Superior temporal gyrus (tissue), 1 donor: ENCODE measurements around the gene ZNF814.
"Not testable (repeated sequence)": the region's sequence is repeated elsewhere in the genome, so short reads cannot be mapped to it uniquely, and the experiment has no call there.

Experiments
- DNase-seq: peaks from one replicate; pipeline ENCODE4 v3.0.0-alpha.2; 2016; ENCODE audit errors: extremely low spot score

ZNF814 gene

DNA sequence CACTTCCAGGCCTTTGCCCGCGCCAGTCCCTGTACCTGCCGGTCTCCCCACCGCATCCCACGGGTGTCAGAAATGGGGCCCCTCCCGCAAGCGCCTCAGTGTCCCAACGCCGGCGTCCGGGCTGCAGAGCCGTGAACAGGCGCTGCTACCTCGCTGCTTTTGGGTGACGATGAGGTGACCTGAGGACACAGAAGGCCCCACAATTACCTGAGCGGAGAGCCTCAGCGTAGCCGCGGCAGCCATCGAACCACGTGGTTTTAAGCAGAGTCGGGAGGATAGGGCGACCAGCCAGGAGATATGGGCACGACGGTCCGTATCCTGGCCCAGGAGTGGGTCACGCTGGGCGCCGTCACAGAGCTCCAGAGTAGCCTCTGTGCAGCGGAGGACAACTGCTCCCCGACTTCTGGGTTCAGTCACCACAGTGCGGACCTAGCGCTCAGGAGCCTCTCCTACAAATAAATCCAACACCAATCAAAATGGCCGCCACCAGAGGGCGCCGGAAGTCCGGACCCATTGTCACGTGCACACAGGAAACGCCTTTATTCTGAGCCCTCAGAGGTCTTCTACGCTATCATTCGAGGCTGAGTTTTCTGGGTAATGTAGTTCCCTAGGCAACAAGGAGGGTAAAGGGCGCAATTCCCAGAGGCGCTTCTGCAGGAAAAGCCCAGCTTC lies at the start of gene ZNF814:
TSS of gene ZNF814 (minus strand) at position 478 of the 672 bp plus-strand sequence. CDS start at position 243, 235 bp downstream.
- DNase-seq = peak; percentile 96

DNA sequence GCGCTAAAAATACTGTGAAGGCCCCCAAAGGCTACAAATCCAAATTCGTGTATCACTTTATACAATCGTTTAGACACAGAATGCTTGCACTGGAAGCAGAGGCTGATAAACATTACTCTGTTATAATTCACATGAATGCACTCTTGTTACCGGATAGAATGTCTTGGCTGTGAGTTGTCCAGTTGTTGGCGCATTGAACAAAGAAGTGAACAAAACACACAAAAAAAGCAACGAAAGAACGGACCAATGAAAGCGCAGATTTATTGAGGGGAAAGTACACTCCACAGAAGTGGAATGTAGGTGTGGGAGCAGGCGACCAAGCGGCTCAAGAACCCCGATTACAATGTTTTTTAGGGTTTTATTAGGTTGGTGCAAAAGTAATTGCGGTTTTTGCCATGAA lies 46.9 kb upstream of the ZNF814 start:
- peak; percentile 73 for DNase-seq

DNA sequence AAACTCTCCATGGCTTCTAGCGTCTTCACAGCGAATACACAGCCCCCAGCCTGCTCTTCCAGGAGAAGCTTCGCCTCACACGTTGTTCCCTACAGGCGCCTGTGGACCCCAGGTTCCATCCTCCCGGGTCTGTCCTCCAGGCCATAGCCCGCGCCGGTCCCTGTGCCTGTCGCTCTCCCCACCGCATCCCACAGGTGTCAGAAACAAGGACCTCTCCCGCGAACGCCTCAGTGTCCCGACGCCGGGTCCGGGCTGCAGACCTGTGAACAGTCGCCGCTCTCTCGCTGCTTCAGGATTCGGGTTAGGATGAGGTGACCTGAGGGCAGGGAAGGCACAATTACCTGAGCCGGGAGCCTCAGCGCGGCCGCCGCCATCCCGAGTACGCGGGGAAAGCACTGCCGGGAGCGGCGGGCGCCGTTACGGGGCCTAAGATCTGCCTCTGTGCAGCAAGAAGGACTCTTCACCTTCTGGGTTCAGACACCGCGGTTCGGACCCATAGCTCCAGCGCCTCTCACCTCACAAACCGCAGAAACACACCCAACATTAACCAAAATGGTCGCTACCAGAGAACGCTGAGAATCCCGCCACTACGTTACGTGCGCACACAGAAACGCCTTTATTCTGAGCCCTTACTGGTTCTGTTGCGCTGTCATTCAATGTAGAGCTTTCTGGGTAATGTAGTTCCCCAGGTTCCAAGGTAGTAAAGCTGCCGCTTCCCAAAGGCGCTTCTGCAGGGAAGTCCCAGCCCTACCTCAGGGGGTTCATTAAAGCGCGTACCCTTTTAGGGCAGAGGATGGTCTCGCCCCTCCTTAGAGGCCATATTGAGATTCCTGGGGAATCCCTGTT lies 46.2 kb upstream of the ZNF814 start, which contains the start of gene ZNF418:
TSS of gene ZNF418 (minus strand) at position 583 of the 846 bp plus-strand sequence. CDS start 1,580 bp downstream, outside the sequence.
- DNase-seq = peak; percentile 98

DNA sequence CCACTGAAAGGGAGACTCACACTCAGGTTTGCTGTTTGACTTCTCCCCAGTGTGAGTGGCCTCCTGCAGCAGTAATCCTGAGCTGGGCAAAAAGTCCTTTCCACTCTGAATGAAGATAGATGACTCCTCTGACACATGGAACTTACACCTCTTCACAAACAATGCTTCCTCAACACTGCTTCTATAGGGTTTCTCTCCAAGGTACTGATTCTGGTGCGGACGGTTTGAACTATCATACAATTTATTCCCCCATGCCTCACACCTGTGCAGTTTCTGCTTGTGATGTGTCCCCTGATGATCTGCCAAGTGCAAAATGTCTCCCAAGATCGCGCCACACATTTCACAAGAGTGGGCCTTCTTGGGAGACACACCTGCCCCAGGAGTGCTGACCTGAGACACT lies 38.8 kb upstream of the ZNF814 start:
- DNase-seq = no peak

DNA sequence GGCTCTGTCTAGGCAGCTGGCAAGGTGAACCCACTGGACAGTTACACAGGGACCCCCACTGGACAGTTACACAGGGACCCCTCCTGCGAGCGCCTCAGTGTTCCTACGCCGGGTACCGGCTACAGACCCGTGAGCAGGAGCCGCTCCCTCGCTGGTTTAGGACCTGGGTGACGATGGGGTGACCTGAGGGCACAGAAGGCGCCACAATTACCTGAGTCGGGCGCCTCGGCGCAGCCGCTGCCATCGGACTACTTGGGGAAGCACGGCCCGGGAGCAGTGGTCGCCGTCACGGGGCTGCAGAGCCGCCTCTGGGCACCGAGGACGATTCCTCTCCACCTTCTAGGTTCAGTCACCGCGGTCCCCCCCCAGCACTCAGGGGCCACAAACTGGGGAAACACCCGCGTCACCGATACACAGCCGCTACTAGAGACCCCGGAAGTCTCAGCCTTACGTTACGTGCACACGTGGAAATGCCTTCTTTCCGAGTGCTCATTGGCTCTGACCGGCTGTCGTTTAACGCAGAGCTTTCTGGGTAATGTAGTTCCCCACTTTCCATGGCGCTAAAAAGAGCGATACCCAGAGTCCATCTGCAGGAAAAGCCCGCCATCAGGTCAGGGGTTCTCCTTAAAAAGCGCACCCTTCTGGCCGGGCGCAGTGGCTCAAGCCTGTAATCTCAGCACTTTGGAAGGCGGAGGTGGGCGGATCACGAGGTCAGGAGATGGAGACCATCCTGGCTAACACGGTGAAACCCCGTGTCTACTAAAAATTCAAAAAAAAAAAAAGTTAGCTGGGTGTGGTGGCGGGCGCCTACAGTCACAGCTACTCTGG lies 27.5 kb upstream of the ZNF814 start, which contains the start of gene ZNF417:
TSS of gene ZNF417 (minus strand) at position 425 of the 828 bp plus-strand sequence. CDS start at position 244, 181 bp downstream.
- DNase-seq = peak; percentile 98

DNA sequence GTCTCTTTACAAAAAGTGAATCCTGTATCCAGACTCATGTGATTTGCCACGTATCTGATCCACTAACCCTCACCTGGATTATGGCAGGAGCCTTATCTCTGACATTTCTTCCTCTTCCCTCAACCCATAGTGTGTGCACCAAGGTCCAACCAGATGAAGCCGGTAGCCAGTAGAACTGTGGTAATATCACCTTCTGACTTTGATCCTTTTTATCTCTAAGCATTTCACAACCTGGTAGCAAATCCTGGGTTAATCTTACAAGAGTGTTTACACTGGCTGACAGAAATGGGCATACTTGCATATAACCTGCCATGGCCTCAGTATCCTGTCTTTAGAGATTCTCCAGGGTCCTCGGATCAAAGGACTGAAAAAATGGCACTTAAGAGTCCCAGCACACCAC lies 25.7 kb upstream of the ZNF814 start:
- no peak for DNase-seq

DNA sequence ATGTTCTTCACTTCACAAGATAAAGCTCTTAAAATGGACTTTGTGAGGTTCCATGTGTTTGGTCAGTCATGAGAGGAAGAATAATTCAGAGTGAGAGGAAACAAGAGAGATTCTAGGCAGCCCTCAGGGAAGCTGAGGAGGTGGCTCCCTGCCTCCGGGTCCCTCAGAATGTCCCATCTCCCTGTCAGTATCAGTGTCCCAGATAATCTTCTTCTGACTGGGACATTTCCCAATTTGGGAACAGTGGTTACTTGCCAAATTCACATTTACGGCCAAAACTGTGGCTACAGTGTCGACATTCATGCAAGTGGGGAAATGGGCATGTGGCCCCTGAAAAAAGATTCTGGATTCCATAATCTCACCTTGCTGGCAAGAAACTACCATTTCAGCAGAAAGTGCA lies 18.6 kb upstream of the ZNF814 start:
- no peak for DNase-seq

DNA sequence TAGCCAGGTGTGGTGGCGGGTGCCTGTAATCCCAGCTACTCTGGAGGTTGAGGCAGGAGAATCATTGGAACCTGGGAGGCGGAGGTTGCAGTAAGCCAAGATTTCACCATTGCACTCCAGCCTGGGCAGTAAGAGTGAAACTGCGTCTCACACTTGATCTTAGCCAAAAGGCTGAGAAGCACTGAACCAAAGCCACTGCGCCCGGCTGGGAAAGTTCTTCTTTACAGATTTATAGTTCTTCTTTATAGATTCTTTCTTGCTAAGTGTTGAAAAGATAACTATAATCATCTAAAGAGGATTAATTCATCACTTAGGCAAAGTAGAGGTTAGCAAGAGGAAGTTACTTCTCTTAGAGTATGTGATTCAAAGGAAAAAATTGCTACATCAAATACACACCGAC lies 16.4 kb upstream of the ZNF814 start:
- no peak for DNase-seq

DNA sequence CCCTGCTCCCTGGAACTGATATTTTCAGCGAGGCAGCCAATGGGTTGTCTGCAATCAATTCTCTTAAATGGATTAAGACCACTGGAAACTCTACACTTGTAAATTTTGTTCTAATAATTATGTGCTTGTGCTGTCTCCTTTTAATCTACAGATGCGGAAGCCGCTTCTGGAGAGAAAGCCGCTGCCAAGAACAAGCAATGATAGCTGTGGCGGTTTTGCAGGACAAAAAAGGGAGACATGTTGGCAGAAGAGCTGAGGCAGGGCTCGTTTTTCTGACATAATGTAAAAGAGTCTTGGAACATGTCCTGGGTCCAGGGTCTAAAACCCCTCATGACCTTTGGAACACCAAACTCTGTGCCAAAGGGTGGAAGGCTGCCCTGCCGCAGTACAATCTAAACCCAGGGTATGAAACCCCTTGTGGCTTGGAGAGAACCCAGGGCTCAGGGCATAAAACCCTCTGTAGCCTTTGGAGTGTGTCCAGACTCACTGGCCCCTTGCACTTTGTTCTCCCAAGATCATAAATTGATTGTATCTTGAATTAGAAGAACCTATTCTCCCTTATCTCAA lies 14.9 kb upstream of the ZNF814 start:
- no peak for DNase-seq

DNA sequence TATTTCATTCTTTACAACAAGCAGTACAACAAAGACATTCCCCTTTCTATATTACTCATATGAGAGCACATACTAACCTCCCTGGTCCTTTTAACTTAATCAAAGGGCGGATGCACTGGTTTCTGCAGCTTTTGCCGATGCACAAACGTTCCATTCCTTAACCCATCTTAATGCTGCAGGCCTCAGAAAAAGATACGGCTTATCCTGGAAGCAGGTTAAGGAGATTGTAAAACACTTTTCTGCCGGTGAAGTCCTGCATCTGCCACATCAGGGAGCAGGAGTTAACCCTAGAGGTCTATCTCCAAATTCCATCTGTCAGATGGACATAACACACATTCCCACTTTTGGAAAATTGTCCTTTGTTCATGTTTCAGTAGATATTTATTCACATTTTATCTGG lies 11.5 kb upstream of the ZNF814 start:
- no peak for DNase-seq

DNA sequence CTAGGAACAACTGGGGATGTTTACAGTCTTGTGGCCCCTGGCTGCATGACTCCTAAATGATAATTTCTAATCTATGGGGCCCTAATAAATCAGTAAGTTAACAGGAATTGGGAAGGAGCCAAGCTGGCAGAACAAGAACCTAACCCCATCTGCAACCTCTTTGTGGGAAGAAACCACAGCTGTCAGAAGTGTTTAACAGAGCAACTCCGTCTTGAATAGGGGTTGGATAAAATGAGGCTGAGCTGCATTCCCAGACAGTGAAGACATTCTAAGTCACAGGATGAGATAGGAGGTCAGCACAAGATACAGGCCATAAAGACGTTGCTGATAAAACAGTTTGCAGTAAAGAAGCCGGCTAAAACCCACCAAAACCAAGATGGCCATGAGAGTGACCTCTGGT lies 1.9 kb upstream of the ZNF814 start:
- not testable (repeated sequence) for DNase-seq

DNA sequence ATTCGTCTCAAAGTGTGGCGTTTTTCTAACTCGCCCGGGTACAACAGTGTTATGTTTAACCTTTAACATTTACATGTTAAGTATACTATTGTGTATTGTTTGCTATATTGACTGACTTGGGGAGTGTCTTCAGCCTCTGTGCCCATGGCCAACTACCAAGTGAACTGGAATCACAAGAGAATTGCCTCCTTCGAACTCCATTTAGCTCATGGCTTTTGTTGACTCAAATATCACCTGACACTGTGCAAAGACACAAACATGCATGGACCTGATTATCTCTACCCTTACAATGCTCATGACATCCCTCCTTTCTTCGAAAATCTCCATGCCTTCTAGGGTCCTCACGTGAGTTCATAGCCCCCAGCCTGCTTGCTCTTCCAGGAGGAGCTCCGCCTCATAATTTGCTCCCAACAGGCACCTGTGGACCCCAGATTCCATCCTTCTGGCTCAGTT lies 704 bp downstream of the ZNF814 start:
- no peak for DNase-seq

DNA sequence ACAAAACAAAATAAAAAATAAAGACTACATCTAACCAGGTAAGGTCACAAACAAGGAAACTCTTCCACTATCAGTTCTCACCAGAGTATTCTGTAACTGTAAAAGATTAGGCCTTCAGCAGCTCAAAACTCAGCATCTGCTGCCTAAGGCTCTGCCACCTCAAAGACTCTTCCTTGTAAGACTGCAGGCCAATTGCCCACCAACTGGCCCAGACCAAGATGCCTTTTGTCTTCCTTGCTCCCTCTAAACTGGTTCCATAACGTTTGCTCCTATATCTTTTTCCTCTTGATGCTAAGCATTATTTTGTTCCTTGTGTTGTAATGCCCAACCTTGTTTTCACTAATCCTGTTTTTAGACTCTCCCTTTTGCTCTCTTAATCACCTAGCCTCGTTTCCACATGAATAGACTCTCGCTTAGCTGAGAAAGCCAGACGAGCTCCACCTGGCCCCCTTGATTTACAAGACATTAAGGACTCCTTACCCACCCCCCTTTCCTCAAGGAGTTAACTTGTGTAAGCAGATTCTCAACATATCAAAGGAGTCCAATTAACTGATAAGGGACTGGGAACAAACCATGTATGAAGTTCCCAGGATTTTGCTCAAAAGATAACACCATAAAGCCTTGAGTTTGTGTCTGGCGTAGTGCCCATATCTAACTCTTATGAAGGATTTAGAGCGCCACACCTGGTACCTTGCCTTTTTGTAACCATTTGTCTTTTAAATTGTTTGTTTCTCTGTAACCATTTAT lies 1.5 kb downstream of the ZNF814 start:
- no peak for DNase-seq

DNA sequence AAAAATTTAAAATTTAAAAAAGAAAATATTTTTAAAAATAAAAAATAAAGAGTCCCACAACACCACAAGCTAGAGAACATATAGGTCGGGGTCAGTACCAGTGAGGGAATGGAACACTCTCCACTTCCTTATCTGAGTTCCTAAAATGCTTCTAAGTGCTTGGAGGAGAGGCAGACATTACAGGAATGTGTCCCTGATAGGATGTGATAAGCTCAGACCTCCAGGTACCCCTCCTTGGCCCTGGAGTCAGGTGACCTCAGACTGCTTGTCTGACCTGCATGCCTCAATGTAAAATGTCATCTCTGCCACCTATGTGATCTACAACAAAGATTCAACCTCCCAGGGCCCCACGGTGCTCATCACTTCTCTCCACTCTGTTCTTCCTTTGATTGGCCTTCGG lies 2.8 kb downstream of the ZNF814 start:
- no peak for DNase-seq

DNA sequence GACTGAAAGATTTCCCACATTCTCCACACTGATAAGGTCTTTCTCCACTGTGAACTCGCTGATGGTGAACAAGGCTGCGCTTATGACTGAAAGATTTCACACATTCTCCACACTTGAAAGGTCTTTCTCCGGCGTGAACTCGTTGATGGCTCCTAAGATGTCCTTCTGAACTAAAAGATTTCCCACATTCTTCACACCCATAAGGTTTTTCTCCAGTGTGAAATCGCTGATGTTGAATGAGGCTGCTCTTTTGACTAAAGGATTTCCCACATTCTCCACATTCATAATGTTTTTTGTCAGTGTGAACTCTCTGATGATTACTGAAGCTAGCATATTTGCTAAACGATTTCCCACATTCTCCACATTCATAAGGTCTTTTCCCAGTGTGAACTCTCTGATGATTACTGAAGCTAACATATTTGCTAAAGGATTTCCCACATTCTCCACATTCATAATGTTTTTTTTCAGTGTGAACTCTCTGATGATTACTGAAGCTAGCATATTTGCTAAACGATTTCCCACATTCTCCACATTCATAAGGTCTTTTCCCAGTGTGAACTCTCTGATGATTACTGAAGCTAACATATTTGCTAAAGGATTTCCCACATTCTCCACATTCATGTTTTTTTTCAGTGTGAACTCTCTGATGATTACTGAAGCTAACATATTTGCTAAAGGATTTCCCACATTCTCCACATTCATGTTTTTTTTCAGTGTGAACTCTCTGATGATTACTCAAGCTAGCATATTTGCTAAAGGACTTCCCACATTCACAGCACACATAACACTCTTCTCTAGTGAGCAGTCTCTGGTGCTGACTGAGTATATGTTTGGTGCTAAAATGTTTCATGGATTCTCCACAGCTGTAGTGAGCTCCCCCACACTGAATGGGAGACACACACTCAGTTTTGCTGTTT lies 14.7 kb downstream of the ZNF814 start:
- DNase-seq = not testable (repeated sequence)

DNA sequence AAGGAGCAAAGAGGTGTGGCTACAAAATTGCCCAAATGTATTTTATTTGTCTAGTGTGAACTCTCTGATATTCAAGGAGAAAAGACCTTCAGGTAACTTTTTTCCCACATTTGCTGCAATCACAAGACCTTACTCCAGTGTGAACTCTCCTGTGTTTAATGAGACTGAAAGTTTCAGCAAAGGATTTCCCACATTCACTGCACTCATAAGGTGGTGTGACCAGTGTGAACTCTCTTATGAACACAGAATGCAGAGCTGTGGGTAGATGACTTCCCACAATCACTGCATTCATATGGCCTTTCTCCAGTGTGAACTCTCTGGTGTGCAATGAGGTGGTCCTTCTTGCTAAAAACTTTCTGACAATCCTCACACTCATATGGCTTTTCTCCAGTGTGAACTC lies 16.4 kb downstream of the ZNF814 start:
- DNase-seq = no peak

DNA sequence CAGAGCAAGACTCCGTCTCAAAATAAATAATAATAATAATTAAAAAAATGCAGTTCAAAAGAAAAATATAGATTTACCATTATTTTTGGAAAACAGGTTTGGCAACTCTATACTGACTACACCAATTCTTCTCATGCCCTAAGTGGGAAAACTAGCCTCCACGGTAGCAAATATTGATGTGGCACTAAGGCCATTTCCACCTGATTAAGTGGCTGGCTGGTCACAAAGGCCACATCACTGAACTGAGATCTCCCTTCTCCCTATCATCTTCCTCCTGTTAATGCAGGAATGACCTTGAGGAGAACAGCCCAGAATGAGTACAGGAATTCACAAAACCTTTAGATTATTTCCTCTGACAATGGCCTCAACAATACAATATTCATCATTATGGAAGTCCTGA lies 18.6 kb downstream of the ZNF814 start:
- no peak for DNase-seq

DNA sequence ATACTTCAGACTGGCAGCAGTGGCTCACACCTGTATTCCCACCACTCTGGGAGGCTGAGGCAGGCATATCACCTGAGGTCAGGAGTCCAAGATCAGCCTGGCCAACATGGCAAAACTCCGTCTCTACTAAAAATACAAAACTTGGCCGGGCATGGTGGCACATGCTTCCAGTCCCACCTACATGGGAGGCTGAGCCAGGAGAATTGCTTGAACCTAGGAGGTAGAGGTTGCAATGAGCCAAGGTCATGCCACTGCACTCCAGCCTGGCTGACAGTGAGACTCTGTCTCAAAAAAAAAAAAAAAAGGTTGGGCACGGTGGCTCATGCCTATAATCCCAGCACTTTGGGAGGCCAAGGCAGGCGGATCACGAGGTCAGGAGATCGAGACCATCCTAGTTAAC lies 19.2 kb downstream of the ZNF814 start:
- DNase-seq = not testable (repeated sequence)

DNA sequence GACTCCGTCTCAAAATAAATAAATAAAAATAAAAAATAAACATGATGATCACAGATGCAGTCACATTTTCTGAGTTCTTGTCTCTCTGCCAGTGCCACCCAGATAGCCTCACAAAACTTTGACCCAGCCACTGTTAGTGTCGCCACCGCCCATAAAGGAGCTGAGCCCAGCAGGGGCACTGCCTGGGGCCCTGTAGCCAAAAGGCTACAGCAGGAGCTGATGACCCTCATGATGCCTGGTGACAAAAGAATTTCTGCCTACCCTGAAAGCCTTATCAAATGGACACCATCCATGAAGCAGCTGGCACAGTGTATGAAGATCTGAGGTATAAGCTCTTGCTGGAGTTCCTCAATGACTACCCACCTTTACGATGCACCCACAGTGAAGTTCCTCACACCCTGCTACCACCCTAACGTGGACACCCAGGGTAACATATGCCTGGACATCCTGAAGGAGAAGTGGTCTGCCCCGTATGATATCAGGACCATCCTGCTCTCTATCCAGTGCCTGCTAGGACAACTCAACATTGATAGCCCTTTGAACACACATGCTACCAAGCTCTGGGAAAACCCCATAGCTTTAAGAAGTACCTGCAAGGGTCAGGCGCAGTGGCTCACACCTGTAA lies 20.9 kb downstream of the ZNF814 start:
- no peak for DNase-seq
